Trophoblast cell (in vitro differentiated cells and primary cell): Measurements from ENCODE around the gene FCN1.

Source experiments
- DNase-seq, 2 donors: peaks; one replicate each; pipeline ENCODE4 v3.0.0-alpha.2; 2016
- H2AFZ ChIP-seq: 2 replicates; pipeline ENCODE4 v1.6.1; 2013; ENCODE audit warnings: low read length, moderate library complexity, mild to moderate bottlenecking; ENCODE audit not compliant: insufficient read depth, poor library complexity
- H2AK5ac ChIP-seq: 2 replicates; pipeline ENCODE4 v1.6.1; 2013; ENCODE audit warnings: mild to moderate bottlenecking, low read length
- H2BK120ac ChIP-seq: 2 replicates; pipeline ENCODE4 v1.6.1; 2013; ENCODE audit warnings: low read length, mild to moderate bottlenecking, moderate library complexity; ENCODE audit not compliant: insufficient read depth, poor library complexity
- H2BK12ac ChIP-seq: 2 replicates; pipeline ENCODE4 v1.6.1; 2013; ENCODE audit warnings: mild to moderate bottlenecking, low read length, moderate library complexity
- H2BK5ac ChIP-seq: 2 replicates; pipeline ENCODE4 v1.6.1; 2013; ENCODE audit warnings: low read length, low read depth, moderate library complexity, mild to moderate bottlenecking; ENCODE audit not compliant: poor library complexity
- H3K14ac ChIP-seq: 2 replicates; pipeline ENCODE4 v1.6.1; 2013; ENCODE audit warnings: mild to moderate bottlenecking, low read length
- H3K18ac ChIP-seq: 2 replicates; pipeline ENCODE4 v1.6.1; 2013; ENCODE audit warnings: mild to moderate bottlenecking, low read length
- H3K23ac ChIP-seq: 2 replicates; pipeline ENCODE4 v1.6.1; 2013; ENCODE audit warnings: low read length
- H3K27ac ChIP-seq: 2 replicates; pipeline ENCODE4 v1.5.1; 2013; ENCODE audit warnings: low read depth, mild to moderate bottlenecking, inconsistent platforms, low read length, moderate library complexity
- H3K27me3 ChIP-seq: 2 replicates; pipeline ENCODE4 v1.6.1; 2013; ENCODE audit warnings: inconsistent platforms, mild to moderate bottlenecking, low read length, moderate library complexity; ENCODE audit not compliant: insufficient read depth
- H3K36me3 ChIP-seq, 2 experiments: 1 replicate in 1 of 2; 2 replicates in 1 of 2; pipeline ENCODE4 v1.6.1; 2013; ENCODE audit warnings: low read length in 2 of 2, mild to moderate bottlenecking in 2 of 2, moderate library complexity in 1 of 2; ENCODE audit not compliant: insufficient read depth in 2 of 2, control insufficient read depth in 1 of 2
- H3K4ac ChIP-seq: 2 replicates; pipeline ENCODE4 v1.6.1; 2013; ENCODE audit warnings: low read depth, mild to moderate bottlenecking, low read length, moderate library complexity
- H3K4me1 ChIP-seq, 2 experiments: 1 replicate in 1 of 2; 2 replicates in 1 of 2; pipeline ENCODE4 v1.6.1; 2013; ENCODE audit warnings: low read length in 2 of 2, mild to moderate bottlenecking in 2 of 2, moderate library complexity in 1 of 2; ENCODE audit not compliant: insufficient read depth in 2 of 2, control insufficient read depth in 1 of 2
- H3K4me2 ChIP-seq: 2 replicates; pipeline ENCODE4 v1.6.1; 2013; ENCODE audit warnings: inconsistent platforms, mild to moderate bottlenecking, low read length, moderate library complexity
- H3K4me3 ChIP-seq: 2 replicates; pipeline ENCODE4 v1.5.1; 2013; ENCODE audit warnings: mild to moderate bottlenecking, low read depth, low read length, inconsistent platforms
- H3K79me1 ChIP-seq: one replicate; pipeline ENCODE4 v1.6.1; 2013; ENCODE audit warnings: low read length
- H3K79me2 ChIP-seq: 2 replicates; pipeline ENCODE4 v1.6.1; 2013; ENCODE audit warnings: low read length, mild to moderate bottlenecking; ENCODE audit not compliant: control insufficient read depth, insufficient read depth, poor library complexity
- H3K9ac ChIP-seq: 2 replicates; pipeline ENCODE4 v1.6.1; 2013; ENCODE audit warnings: mild to moderate bottlenecking, low read length
- H3K9me3 ChIP-seq: 2 replicates; pipeline ENCODE4 v1.6.1; 2013; ENCODE audit warnings: low read depth, mild to moderate bottlenecking, control low read depth, inconsistent platforms, low read length; ENCODE audit not compliant: insufficient read depth
- H4K12ac ChIP-seq: 2 replicates; pipeline ENCODE4 v1.6.1; 2013; ENCODE audit warnings: low read depth, mild to moderate bottlenecking, low read length, moderate library complexity
- H4K8ac ChIP-seq: 2 replicates; pipeline ENCODE4 v1.6.1; 2013; ENCODE audit warnings: low read depth, mild to moderate bottlenecking, low read length, moderate library complexity
- H4K91ac ChIP-seq: one replicate; pipeline ENCODE4 v1.6.1; 2013; ENCODE audit warnings: low read depth, mild to moderate bottlenecking, low read length, moderate library complexity
- WGBS: extraction: QIAGEN DNeasy Blood & Tissue Kit; methylation state at CpG from one replicate; pipeline ENCODE4 v1.1.7; 2013; ENCODE audit warnings: missing lambda C conversion rate; ENCODE audit not compliant: insufficient read length, insufficient coverage; ENCODE audit errors: extremely low coverage; 5-methylcytosine and 5-hydroxymethylcytosine counted together

FCN1 gene

GRCh38 chr9:134886413-134886913, 31.2 kb downstream of the FCN1 start:
- H3K9me3 ChIP-seq: peaks cover 1% of the 10 kb centered on the region
- no CpG with 5 or more reads among the region's 11 CpGs for WGBS

GRCh38 chr9:134885679-134886412, 31.9 kb downstream of the FCN1 start:
- H3K4me2 ChIP-seq: no peak overlapping the region
- no peak overlapping the region for H3K18ac ChIP-seq

More at GRCh38 chr9:134886413-134886913, 31.2 kb downstream of the FCN1 start:
- Histone ChIP-seq H4K12ac (no peak overlapping the region), H4K91ac (no peak overlapping the region), H3K4ac (no peak overlapping the region), H2BK12ac (no peak overlapping the region), H2BK120ac (no peak overlapping the region), H3K27ac (no peak overlapping the region), H2AK5ac (no peak overlapping the region), H3K23ac (no peak overlapping the region), H3K27me3 (no peaks in the 10 kb centered on the region), H2BK5ac (no peak overlapping the region), H3K4me3 (no peak overlapping the region), H3K79me1 (no peaks in the 10 kb centered on the region), H3K14ac (no peak overlapping the region), H3K36me3 (no peaks in the 10 kb centered on the region), H2AFZ (no peak overlapping the region), H3K9ac (no peak overlapping the region), H3K18ac (no peak overlapping the region), H4K8ac (no peak overlapping the region), H3K79me2 (no peaks in the 10 kb centered on the region), H3K4me1 (no peaks in the 10 kb centered on the region), H3K4me2 (no peak overlapping the region)
- DNase-seq: no peak

GRCh38 chr9:134885001-134885678, 32.6 kb downstream of the FCN1 start:
- H4K12ac ChIP-seq: no peak overlapping the region
- H2BK5ac ChIP-seq: no peak overlapping the region
- H3K23ac ChIP-seq: no peak overlapping the region
- H3K27ac ChIP-seq: no peak overlapping the region
- no peaks in the 10 kb centered on the region for H3K4me1 ChIP-seq
- peaks cover 1% of the 10 kb centered on the region for H3K9me3 ChIP-seq
- H3K4ac ChIP-seq: no peak overlapping the region
- H2AK5ac ChIP-seq: no peak overlapping the region
- WGBS: no CpG with 5 or more reads among the region's 22 CpGs
- H4K91ac ChIP-seq: no peak overlapping the region
- no peak overlapping the region for H3K9ac ChIP-seq
- H3K79me1 ChIP-seq: no peaks in the 10 kb centered on the region
- H2BK120ac ChIP-seq: no peak overlapping the region
- H3K14ac ChIP-seq: no peak overlapping the region
- no peak overlapping the region for H3K4me2 ChIP-seq
- no peaks in the 10 kb centered on the region for H3K27me3 ChIP-seq
- H3K79me2 ChIP-seq: no peaks in the 10 kb centered on the region
- H2AFZ ChIP-seq: no peak overlapping the region
- no peak overlapping the region for H2BK12ac ChIP-seq
- H3K4me3 ChIP-seq: no peak overlapping the region
- no peak overlapping the region for H3K18ac ChIP-seq
- DNase-seq: no peak
- H4K8ac ChIP-seq: no peak overlapping the region
- H3K36me3 ChIP-seq: no peaks in the 10 kb centered on the region

More at GRCh38 chr9:134885679-134886412, 31.9 kb downstream of the FCN1 start:
- Histone ChIP-seq H4K91ac (no peak overlapping the region), H3K27ac (no peak overlapping the region), H3K4me3 (no peak overlapping the region), H2BK12ac (no peak overlapping the region), H3K14ac (no peak overlapping the region), H3K79me1 (no peaks in the 10 kb centered on the region), H3K27me3 (no peaks in the 10 kb centered on the region), H3K9ac (no peak overlapping the region), H3K79me2 (no peaks in the 10 kb centered on the region), H2BK120ac (no peak overlapping the region), H3K23ac (no peak overlapping the region), H4K8ac (no peak overlapping the region), H3K4me1 (no peaks in the 10 kb centered on the region), H2BK5ac (no peak overlapping the region), H3K9me3 (peaks cover 1% of the 10 kb centered on the region), H3K4ac (no peak overlapping the region), H2AFZ (no peak overlapping the region), H2AK5ac (no peak overlapping the region), H4K12ac (no peak overlapping the region), H3K36me3 (no peaks in the 10 kb centered on the region)
- WGBS: no CpG with 5 or more reads among the region's 24 CpGs
- DNase-seq: no peak

GRCh38 chr9:134884492-134884891, 33.2 kb downstream of the FCN1 start:
- no peak overlapping the region for H2AFZ ChIP-seq
- no peak overlapping the region for H3K23ac ChIP-seq
- H3K27me3 ChIP-seq: no peaks in the 10 kb centered on the region
- H3K36me3 ChIP-seq: no peaks in the 10 kb centered on the region
- H3K9me3 ChIP-seq: peaks cover 1% of the 10 kb centered on the region
- H3K27ac ChIP-seq: no peak overlapping the region
- DNase-seq: no peak
- H4K12ac ChIP-seq: no peak overlapping the region
- H3K4me3 ChIP-seq: no peak overlapping the region
- no peak overlapping the region for H3K14ac ChIP-seq
- H2BK12ac ChIP-seq: no peak overlapping the region
- H2BK5ac ChIP-seq: no peak overlapping the region
- no peak overlapping the region for H4K8ac ChIP-seq
- no peak overlapping the region for H3K4me2 ChIP-seq
- H3K4ac ChIP-seq: no peak overlapping the region
- no peak overlapping the region for H2AK5ac ChIP-seq
- H3K79me2 ChIP-seq: no peaks in the 10 kb centered on the region
- H3K4me1 ChIP-seq: no peaks in the 10 kb centered on the region
- no peak overlapping the region for H3K18ac ChIP-seq
- no CpG with 5 or more reads among the region's 8 CpGs for WGBS
- no peak overlapping the region for H2BK120ac ChIP-seq
- H3K9ac ChIP-seq: no peak overlapping the region
- no peaks in the 10 kb centered on the region for H3K79me1 ChIP-seq
- no peak overlapping the region for H4K91ac ChIP-seq
